ENCODE results near the gene ANKRD10. TPM values are rescaled to one million over a fixed set of nuclear protein-coding genes. Genes with fewer than 3 reads are reported as not detected.
"Not testable (repeated sequence)": the region's sequence is repeated elsewhere in the genome, so short reads cannot be mapped to it uniquely, and the experiment has no call there.

Gene ANKRD10
- total RNA-seq, 4 donors from 2014 or later: 37.3 to 51.8 (median 46.9) TPM

DNA sequence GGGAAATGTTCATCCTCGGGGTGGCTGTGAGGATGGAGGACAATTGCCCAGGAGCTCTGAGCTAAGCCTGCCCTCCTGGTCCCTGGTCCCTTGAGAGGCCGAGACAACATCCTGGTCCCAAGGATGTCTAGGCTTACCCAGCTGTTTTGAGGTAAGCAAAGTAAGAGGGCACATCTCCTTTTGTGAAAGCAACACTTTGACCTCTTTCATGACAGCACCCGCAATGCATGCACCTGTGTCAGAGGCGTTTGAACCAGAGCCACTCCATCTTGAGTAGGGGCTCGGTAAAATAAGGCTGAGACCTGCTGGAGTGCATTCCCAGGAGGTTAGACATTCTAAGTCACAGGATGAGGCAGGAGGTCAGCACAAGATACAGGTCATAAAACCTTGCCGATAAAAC, 43.1 kb upstream of the ANKRD10 start:
- 97 to 99% methylated on average over 6 of the region's 6 CpGs for WGBS, 2 donors
- TF ChIP-seq, protein P1, sequence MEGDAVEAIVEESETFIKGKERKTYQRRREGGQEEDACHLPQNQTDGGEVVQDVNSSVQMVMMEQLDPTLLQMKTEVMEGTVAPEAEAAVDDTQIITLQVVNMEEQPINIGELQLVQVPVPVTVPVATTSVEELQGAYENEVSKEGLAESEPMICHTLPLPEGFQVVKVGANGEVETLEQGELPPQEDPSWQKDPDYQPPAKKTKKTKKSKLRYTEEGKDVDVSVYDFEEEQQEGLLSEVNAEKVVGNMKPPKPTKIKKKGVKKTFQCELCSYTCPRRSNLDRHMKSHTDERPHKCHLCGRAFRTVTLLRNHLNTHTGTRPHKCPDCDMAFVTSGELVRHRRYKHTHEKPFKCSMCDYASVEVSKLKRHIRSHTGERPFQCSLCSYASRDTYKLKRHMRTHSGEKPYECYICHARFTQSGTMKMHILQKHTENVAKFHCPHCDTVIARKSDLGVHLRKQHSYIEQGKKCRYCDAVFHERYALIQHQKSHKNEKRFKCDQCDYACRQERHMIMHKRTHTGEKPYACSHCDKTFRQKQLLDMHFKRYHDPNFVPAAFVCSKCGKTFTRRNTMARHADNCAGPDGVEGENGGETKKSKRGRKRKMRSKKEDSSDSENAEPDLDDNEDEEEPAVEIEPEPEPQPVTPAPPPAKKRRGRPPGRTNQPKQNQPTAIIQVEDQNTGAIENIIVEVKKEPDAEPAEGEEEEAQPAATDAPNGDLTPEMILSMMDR (IDR thresholded peaks at IDR 0.05): no peak
- TF ChIP-seq POLR2A (IDR thresholded peaks at IDR 0.05): no peak

DNA sequence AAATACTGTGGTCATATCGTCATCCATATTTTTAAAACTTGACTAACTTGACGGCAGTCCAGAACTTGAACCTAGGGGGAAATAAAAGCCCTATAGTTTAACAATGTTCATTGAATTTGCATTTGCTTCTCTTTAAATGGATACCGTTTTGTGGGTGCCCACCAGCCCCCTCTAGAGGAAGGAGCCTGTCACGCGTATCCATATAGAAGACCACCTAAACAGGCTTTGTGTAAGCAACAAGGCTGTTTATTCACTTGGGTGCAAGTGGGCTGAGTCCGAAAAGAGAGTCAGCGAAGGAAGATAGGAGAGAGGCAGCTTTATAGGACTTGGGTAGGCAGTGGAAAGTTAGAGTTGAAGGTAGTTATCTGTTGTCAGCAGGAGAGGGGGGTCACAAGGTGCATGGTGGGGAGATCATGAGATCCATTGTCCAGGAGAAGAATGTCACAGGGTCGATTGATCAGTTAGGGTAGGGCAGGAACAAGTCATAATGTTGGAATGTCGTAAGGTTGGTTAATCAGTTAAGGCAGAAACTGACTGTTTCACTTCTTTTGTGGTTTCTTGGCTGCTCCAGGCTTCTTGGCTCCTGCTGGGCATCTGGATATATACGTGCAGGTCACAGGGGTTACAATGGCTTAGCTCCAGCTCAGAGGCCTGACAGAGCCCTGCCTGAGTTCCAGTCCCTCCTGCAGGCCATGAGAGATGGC, 42.5 kb upstream of the ANKRD10 start:
- 83 to 85% methylated on average over 10 of the region's 10 CpGs for WGBS, 2 donors
- intact Hi-C loops (cut with DNase I; ENCODE audit: low total_unique reads): no loop called here
- DNase-seq (ENCODE audit: low spot score in 2 of 2): no peak
- TF ChIP-seq POLR2A (IDR thresholded peaks at IDR 0.05): no peak
- TF ChIP-seq, protein P1 (IDR thresholded peaks at IDR 0.05): no peak
- no peak overlapping the region for H3K4me3 ChIP-seq (ENCODE audit: low read depth, poor library complexity, severe bottlenecking)

More for the DNA sequence above, 43.1 kb upstream of the ANKRD10 start:
- H3K4me3 ChIP-seq (ENCODE audit: low read depth, poor library complexity, severe bottlenecking): no peak overlapping the region
- intact Hi-C loops (cut with DNase I; ENCODE audit: low total_unique reads): no loop called here
- no peak for DNase-seq (ENCODE audit: low spot score in 2 of 2)

DNA sequence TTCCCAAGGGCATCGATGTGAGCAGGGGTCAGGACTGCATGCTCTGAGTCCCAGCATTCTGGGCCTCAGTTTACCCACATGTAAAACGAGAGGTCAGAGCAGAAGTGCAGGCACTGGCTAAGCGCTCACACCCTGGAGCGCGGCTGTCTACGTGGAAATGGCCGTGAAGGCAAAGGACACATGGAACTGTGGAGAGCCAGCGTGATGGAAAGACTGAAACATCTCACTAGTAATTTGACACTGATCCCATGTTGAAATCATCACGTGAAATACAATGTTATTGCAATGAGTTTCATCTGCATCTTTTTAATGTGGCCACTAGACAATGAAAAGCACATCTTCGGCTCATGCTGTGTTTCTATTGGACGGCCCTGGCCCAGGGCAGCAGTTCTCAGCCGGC, 41.3 kb upstream of the ANKRD10 start:
- DNase-seq (ENCODE audit: low spot score in 2 of 2); intact Hi-C loops (cut with DNase I; ENCODE audit: low total_unique reads); H3K4me3 ChIP-seq (ENCODE audit: low read depth, poor library complexity, severe bottlenecking): not testable (repeated sequence)
- WGBS, 2 donors: 75% methylated on average over 11 to 12 of the region's 12 CpGs

DNA sequence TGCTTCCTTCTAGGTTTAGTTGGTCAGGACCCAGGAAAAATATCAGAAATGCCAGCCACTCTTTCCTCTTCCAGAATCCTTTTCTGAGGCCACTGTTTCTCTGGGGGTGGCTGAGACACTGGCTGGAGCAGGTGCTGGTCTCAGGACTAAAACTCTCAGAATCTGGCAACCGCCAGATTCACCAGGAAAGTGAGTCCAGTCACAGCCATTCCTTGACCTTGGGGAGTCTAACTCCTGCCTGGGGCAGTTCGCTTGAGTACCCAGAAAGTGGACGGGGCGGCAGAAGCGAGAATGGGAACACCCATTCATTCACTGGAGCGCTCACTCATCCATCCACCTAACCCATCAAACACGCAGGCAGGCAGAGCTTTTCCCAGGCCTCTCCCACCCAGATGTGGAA, 40.7 kb upstream of the ANKRD10 start:
- DNase-seq (ENCODE audit: low spot score in 2 of 2); H3K4me3 ChIP-seq (ENCODE audit: low read depth, poor library complexity, severe bottlenecking); intact Hi-C loops (cut with DNase I; ENCODE audit: low total_unique reads): not testable (repeated sequence)
- WGBS, 2 donors: 55 to 83% methylated on average over 2 to 6 of the region's 7 CpGs

DNA sequence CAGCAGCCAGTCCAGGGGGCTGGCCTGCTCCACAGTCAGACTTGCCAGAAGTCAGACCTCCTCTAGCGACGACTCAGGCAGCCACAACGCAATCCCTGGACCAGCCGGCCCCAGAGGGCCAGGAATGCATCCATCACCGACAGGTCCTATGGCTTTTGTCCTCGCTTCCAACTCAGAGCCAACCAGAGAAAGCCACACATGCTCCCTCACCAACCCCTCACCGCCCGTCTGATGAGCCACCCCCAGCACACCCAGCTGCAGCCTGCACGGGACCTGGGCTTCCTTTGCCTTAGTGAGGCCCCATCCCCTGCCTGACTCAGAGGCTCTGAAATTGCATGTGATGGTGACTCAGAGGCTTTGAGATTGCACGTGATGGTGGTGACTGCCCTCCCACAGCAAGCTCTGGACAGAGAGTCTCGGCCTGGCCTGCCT, 40.2 kb upstream of the ANKRD10 start:
- H3K4me3 ChIP-seq (ENCODE audit: low read depth, poor library complexity, severe bottlenecking); intact Hi-C loops (cut with DNase I; ENCODE audit: low total_unique reads): not testable (repeated sequence)
- 31 to 48% methylated on average over 11 of the region's 11 CpGs for WGBS, 2 donors
- peak; percentile 90 to 96 for DNase-seq (ENCODE audit: low spot score in 2 of 2)

DNA sequence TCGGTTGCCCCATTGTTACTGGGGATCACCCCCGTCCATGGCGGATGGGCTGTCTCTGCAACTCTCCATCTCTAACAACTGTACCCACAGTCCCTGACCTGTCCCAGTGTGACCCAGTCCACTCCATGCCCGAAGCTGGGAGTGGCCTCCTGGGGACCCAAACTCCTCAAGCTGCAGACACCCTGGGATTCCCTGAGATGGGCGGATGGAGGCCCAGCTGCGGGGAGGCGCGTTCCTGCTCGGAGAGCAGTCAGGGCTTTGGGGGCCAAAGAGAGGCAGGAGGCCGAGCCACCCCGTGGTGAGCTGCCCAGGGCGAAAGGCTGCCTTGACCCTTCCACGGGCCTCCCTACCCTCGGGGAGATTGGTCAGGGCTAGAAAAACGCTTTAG, 39.7 kb upstream of the ANKRD10 start:
- intact Hi-C loops (cut with DNase I; ENCODE audit: low total_unique reads); H3K4me3 ChIP-seq (ENCODE audit: low read depth, poor library complexity, severe bottlenecking): not testable (repeated sequence)
- DNase-seq (ENCODE audit: low spot score in 2 of 2): peak in 1 of 2 donors; percentile 82
- 85 to 92% methylated on average over 12 to 15 of the region's 15 CpGs for whole genome bisulfite sequencing, 2 donors

DNA sequence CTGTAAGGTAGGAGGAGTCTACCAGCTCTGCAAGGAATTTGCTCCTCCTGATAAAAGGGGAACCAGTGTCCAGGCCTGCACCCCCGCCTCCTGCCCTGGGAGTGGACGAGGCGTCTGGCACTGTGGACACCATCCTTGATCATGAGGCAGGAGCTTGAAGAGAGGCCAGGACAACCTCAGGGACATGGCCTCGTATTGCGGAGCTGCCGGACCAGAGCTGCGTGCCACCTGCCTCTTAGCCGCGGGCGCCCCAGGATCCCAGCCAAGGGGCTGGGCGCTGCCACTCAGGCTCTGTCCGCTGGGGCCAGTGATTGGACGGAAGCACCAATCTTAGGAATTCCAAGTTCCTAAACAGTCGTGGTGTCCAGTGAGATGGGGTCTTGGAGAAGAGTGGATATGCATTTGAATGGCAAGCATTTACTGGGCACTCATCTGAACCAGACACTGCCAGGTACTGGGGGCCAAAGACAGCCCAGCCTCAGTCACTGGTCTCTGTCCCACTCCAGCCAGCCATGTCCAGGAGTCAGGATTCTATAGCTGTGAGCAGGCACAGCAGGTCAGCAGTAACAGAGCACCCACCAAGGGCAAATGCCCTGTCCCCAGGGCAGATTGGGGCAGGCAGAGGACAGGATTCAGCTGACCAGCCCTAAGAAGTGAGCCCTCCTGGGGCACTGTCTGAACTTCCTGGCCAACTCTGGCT, 39.1 kb upstream of the ANKRD10 start:
- TF ChIP-seq, protein P1 (IDR thresholded peaks at IDR 0.05): no peak
- no peak for TF ChIP-seq POLR2A (IDR thresholded peaks at IDR 0.05)
- H3K4me3 ChIP-seq (ENCODE audit: low read depth, poor library complexity, severe bottlenecking): no peak overlapping the region
- intact Hi-C loops (cut with DNase I; ENCODE audit: low total_unique reads): no loop called here
- DNase-seq (ENCODE audit: low spot score in 2 of 2): no peak
- 98 to 100% methylated on average over 1 to 11 of the region's 14 CpGs for WGBS, 2 donors

DNA sequence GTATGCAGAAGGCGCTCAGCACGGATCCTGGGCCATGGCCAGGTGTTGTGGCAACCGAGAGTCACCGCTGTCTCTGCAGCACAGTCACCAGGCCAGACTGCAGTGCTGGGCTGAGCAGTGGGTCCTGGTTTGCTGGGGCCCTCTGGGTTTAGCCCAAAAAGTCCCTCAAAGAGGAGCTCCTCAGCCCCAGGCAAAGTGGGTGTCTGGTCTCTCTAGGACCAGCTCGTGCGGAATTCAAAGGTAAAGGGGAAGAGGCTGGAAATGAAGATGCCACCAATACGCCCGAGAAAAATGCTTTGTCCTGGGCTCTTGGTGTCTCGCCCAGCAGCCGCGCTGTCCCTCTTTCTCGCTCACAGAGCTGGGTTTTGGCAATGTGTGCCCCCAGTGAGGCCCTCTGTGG, 38.5 kb upstream of the ANKRD10 start:
- intact Hi-C loops (cut with DNase I; ENCODE audit: low total_unique reads): no loop called here
- no peak for TF ChIP-seq POLR2A (IDR thresholded peaks at IDR 0.05)
- TF ChIP-seq, protein P1 (IDR thresholded peaks at IDR 0.05): no peak
- 95 to 97% methylated on average over 11 to 12 of the region's 12 CpGs for WGBS, 2 donors
- no peak for DNase-seq (ENCODE audit: low spot score in 2 of 2)
- H3K4me3 ChIP-seq (ENCODE audit: low read depth, poor library complexity, severe bottlenecking): no peak overlapping the region

DNA sequence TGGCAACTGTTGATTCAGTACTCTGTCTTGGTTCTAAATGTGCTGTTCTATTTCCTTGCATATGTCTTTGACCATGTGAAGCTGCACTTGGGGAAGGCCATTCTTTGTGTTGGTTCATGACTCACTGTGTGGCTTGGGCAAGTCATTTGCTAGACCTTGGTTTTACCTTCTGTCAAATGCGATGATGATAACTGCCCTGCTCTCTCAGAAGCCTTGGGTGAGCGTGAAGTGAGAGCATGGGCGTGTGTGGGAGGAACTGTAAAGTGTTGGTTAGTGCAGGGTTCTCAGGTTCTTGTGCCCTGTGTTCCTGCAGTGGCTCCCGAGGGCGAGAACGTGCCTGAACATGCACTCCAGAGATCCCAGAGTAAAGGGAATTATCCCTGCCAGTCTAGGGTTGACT, 37.3 kb upstream of the ANKRD10 start:
- H3K4me3 ChIP-seq (ENCODE audit: low read depth, poor library complexity, severe bottlenecking); intact Hi-C loops (cut with DNase I; ENCODE audit: low total_unique reads); DNase-seq (ENCODE audit: low spot score in 2 of 2): not testable (repeated sequence)
- 64 to 76% methylated on average over 6 of the region's 6 CpGs for WGBS, 2 donors
